Stimulated activated CD4-positive, alpha-beta T cell treated with anti-CD3 and anti-CD28 coated beads, Interleukin-1b, Interleukin-23, amount 100 ng/mL, for 4 hours (primary cell): ENCODE measurements around the gene ZFP90.
A peak's percentile ranks its signal among the peaks of the same experiment; 100 is the strongest.
"Not testable (repeated sequence)": the region's sequence is repeated elsewhere in the genome, so short reads cannot be mapped to it uniquely, and the experiment has no call there.

Source experiments
- DNase-seq, 2 donors: peaks; one replicate each; pipeline ENCODE4 v3.0.0-alpha.2; 2020; ENCODE audit warnings: low read depth in 2 of 2

ZFP90 gene

DNA sequence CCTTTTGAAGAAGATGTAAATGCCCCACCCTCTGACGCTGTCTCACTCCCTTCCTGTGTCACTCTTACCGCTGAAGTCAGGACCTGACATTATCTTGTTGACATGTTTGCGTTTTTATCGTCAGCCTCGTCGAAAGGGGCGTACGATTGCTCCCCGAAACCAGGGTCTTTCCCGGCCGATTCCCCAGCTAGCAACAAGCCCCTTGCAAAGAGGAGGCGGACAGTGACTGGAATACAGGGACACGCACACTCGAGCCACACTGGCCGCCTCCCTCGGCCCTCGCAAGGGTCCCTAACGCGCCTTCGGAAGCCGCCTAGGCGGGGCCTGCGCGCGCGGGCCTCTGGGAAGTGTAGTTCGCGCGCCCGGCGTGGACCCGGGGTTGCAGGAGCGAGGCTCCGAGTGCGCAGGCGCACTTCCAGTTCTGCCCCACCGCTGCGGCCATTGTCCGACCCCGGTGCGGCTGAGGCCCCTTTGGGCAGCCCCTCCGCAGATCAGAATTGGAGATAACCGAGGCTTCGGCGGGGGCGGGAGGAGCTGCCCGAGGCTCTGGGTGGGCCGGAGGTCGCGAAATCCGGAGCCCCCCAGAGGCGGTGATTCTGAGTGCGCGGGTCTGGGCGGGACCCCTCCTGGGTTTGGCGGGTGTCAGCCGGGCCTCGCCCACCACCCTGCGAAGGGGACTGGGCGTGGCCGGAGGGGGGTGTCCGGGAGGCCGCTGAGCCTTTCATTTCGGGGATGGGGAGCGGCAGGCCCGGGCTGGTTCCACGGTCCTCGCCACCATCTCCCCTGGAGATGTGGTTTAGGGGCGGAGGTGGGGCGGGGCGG, at the start of gene ZFP90:
TSS of gene ZFP90 (plus strand) at position 412 of the 822 bp plus-strand sequence. CDS start 502 bp downstream, outside the sequence.
- peak; percentile 75 to 84 for DNase-seq

DNA sequence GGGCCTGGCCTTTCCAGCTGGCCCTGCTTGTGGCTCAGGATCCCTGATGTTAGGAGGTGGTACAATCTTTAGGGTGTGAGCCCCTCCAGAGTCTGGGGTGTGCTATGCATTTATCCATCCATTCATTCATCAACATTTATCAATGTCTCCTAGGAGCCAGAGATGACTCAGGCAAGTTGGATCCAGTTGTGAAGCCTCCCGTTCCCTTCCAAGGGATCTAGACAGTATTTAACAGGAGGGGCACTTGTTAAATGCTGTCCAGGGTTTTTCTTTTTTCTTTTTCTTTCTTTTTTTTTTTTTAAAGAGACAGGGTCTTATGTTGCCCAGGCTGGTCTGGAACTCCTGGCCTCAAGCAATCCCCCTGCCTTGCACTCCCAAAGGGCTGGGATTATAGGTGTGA, 48.7 kb upstream of the ZFP90 start:
- DNase-seq, result no peak

DNA sequence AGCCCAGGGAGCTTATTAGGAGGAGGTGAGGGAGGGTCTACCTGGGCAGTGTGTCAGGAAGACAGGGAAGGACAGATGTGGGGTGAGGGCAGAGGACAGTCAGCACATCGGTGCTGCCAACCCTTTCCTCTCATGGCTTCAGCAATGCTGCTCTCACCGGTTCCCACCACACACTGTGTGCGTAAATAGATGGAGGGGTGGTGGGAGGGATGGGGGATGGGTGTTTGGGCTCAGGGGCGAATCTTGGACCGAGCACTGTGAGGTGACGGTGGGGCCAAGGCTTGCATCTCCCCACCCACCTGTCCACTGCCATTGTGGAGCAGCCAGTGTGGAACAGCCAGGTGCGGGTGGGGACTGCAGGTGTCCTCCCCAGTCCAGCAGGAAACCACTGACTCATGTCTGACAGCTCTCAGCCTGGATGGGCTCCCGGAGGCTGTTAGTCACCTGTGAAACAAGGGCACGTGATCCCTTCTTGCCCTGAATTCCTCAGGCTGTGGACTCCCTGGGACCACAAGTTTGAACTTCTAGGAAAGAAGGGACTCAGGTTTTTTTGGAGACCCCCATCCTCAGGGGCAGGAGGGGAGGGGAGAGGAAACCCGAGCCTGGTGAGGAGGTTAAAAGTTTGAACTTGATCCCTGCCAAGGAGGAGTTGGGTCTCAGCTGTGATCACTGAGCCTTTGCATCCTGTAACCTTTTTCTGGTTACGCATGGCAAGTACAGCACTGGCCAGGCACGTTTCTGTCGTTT, 48.1 kb upstream of the ZFP90 start:
- DNase-seq, result no peak

DNA sequence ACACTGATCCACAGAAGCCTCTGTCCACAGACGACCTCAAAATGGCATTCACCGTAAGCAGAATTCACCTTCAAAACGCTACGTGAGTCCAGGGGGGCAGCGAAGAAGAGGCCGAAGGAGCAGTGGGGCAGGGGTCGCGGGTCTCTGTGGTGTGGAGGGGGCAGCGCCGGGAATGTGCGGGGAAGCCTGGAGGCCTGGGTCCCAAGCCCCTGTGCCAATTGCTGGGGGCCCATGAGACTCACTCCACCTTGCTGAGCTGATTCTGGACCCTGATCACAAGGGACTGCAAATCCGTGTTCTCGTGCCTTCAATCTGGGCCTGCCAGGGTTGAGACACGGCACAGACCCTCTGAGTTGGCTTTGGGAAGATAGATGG, 47.5 kb upstream of the ZFP90 start:
- no peak for DNase-seq

DNA sequence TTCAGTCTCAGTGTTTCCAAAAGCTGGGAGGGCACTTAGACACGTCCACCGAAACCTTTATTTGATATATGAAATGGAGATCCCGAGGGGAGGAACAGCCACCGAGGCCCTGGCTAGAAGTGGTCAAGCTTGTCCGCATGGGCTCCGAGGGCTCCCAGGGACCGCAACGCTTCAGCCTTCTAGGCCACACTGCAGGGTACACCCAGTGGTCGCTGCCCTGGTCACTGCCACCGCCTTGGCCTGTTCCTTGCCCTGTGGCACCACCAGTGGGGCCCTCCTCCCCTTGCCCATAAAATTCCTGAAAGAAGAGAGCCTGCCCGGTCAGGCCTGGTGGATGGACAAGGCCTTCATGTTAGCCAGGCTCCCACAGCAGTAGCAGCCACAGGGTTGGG, 46.9 kb upstream of the ZFP90 start:
- DNase-seq, result no peak

DNA sequence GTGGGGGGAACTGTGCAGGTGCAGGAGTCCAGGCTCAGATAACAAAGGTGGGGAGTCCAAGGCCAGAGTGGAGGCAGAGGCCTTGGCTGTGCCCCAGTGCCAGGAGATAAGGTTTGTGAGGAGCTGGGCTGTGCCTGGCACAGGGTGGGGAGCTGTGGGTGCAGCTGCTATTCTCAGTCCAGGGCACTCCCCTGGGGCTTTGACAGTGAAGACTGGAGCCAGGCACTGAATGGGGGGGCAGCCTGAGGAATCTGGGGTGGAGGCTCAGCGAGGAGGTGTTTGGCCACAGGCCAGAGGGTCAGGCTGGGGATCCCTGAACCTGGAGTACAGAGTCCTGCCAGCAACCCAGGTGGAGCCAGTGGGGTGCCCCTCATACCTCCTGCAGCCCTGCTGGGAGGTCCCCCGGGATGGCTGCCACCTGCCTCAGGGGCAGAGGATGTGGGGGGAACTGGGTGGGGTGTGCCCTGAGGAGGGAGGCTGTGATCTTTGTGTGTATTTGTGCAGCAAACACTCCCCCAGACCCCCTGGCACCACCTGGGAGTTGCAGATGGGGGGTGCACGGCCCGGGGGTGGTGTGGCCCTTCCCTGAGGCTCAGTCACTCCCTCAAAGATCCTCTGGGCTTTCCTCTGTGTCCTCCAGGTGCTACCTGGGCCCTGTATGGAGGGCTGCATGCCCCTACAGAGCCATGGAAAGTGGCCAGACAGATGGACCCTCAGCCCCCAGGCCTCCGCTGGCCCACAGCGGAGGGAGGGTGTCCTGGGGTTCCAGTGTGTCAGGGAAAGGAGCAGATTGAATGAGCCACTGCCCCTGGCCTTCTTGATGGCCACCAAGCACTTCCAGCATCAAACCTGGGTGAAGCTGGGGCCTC, 46.3 kb upstream of the ZFP90 start:
- no peak for DNase-seq

DNA sequence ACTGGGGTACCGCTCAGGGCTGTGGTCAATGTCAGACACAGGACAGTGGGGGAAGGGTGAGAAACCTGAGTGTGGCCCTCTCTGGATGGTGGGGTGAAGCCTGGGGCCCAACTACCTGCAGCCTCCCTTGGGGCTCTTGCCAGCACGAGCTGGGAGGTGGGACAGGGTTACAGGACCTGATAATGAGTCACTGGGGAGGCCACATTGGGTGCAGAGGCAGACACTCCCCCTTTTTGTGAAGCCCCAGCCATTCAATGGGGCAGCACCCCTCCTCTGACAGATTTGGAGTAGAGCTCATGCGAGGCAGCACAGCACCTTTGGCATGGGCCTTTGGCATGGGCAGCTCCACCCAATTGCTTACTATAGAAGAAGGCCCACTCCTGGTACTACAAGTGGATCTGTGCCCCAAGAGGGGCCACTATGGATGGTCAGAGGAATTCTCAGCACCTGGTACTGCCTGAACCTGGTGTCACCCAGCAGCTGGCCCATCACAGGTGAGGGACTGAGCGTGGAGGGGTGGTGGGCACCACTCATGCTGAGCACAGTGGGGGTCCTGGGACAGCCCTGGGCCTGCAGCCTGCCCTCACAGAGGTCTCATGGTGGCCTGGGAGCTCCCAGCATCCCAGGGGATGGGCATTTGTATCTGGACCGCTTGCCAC, 45.5 kb upstream of the ZFP90 start:
- DNase-seq, result no peak

DNA sequence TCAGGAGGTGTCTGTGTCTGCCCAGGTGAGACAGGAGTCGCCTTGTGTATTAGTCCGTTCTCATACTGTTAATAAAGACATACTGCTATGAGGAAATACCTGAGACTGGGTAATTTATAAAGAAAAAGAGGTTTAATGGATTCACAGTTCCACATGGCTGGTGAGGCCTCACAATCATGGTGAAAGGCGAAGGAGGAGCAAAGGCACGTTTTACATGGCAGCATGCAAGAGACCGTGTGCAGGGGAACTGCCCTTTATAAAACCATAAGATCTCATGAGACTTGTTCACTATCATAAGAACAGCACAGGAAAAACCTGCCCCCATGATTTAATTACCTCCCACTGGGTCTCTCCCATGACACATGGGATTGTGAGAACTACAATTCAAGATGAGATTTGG, 44.8 kb upstream of the ZFP90 start:
- not testable (repeated sequence) for DNase-seq

DNA sequence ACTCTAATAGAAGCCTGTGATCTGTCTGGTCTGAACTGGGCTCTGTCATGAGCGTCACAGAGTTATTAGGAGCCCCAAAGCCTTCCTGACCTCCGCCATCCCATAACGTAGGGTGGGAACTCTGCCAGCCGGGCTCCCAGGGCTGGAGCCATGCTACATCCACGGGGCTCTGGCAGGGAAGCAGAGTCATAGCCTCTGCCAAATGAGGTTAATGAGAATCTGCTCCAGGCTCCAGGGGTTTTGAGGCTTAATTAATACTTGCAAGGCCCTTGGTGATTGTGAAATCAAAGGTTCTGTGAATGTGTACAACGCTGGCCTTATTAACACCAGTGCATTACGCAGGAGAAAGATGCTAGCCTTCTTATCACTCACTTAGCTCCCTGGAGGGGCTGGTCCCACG, 42.4 kb upstream of the ZFP90 start:
- no peak for DNase-seq

DNA sequence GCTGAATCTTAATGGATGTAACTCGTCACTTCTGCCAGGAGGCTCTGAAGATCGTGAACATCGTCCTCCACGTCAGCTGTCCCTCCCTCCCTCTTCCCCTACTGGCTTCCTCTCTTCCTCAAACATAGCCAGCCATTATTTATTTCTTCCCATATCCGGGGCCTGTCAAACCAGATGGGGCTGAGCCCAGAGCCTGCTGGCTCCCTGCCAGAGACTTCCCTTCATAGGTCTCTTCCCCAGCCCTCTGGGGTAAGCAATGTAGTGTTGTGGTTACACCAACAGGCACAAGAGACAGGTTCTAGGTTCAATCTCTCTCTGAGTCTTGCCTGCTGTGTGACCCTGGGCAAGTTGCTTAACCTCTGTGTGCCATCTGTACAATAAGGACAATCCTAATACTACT, 40.1 kb upstream of the ZFP90 start:
- DNase-seq, result no peak

DNA sequence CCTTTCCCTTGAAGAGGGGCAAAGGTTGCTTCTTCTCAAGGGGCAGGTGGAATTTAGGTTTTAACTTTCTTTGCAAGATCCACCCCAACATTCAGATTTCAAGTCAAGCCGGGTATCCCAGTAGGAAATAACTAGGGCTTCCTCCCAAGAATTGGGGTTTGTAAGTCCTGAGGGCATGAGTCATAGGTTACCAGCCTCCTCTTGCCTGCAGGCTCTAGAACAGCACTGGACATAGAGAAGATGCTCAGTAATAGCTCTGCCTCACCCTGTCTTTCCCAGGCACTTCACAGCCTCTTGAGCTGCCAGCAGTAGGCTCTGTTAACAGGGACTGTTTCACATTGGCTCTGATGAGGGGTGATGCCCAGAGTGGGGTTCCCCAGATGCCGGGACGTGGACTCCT, 35.8 kb upstream of the ZFP90 start:
- no peak for DNase-seq

DNA sequence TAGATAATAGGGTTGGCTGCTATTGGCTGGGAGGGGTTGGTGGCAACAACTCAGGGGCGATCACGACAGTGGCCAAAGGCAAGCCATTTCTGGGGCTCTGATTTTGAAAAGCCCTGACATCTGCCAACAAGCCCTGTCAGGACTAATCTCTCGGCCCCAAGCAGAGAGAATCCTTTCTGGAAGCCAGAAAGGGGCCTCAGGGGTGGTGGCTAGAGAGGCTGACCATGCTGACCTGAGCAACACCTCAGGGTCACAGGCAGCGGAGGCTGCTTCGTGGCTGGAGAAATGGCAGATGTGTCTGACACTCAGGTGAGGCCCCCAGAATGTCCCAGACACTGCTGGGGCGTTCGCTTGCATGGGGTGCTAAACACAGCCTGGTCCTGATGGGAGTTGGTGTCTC, 35.0 kb upstream of the ZFP90 start:
- no peak for DNase-seq

DNA sequence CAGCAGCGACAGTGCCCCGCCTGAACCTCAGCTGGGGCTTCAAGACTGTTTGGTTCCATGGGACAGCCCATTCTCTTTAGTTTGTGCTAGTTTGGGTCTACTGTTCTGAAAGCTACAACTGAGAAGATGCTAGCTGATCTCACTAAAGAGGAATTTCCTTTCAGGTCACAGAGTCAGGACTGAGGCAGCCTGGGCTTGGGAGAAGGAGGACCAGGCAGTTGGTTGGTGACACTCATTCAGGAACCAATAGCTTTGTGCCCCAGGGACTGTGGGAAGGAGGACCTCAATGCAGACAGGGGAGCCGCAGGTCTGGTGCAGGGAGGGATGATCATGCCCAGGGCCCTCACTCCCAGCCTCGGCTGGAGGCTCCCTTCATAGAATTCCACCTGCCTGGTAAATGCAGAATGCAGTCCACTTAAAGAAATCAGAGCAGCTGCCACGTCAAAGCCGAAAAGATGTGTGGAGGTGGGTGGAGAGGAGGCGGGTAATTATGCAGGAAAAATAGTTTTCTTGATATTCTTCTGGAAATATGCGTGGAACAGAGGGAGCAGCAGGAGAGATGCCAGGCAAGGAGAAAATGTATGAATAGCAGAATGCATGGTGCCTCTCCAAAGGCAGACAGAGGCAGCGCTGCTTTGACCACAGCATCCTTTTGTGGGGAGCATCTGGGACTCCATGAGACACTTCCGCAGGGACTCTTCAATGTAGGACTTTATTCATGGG, 32.6 kb upstream of the ZFP90 start:
- DNase-seq, result no peak

DNA sequence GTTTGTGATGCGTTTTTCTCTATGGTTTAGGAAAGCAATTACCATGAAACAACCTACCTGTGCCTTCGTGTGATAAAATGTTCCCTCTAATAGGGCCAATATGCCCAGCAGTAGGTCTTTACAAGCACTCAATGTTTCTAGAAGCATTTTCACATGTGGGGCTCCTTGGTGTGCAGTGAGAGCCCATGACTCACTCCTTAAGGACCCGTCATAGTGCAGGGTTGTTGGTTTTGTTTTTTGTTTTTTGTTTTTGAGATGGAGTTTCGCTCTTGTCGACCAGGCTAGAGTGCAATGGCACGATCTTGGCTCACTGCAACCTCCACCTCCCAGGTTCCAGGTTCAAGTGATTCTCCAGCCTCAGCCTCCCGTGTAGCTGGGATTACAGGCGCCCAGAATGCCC, 31.1 kb upstream of the ZFP90 start:
- no peak for DNase-seq

DNA sequence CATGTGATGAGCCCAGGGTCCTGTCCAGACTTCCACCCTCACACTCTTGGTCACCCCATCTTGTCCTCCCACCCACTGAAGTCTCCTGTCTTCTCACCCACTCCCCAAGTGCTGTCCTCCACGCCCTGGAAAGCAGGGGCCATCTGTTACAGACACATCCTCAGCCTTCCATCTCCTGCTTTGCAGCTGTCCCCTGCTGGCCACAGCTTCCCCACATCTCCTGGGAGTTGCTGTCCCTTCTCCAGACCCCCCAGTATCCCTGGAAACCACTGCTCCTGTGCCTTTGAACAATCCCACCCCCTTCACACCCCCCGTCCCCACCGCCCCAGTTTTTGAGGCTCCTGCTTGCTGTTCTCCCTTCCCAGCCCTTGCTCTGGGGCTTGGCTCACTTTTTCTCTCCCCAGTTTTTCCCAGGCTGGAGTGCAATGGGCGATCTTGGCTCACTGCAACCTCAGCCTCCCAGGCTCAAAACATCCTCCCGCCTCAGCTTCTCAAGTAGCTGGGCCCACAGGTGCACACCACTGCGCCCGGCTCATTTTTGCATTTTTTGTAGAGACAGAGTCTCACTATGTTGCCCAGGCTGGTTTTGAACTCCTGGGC, 30.4 kb upstream of the ZFP90 start:
- DNase-seq, result no peak

DNA sequence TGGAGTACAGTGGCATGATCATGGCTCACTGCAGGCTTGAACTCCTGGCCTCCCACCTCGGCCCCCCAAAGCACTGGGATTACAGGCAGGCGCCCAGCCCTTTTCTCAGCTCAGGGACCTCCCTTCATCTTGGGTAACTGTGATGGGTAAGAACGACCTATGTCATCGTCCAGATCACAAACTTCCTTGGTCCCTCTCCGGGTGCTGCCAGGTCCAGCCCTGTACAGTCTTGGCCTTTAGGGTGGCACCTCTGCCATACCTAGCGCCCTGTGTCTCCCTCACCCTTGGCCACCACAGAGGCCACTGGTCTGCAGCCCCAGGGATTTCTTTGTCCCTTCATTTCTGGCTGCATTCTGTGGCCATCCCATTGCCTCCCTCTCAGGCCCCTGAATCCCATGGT, 29.7 kb upstream of the ZFP90 start:
- DNase-seq, result no peak

DNA sequence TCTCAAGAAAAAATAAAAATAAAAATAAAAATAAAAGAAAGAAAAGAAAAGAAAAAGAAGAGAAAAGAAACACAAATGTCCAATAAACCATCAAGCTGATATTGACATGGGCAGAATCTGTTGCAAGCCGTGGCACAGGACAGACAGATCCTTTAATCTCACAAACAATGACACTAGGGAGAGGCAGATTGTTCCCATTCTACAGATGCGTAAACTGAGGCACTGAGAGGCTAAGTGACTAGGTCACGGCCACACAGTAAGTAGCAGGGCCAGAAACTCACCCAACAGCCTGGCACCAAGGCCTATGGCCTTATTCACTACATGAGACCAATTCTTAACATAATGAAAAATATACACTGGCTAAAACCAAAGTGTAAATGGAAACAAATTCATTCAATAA, 28.3 kb upstream of the ZFP90 start:
- DNase-seq, result no peak

DNA sequence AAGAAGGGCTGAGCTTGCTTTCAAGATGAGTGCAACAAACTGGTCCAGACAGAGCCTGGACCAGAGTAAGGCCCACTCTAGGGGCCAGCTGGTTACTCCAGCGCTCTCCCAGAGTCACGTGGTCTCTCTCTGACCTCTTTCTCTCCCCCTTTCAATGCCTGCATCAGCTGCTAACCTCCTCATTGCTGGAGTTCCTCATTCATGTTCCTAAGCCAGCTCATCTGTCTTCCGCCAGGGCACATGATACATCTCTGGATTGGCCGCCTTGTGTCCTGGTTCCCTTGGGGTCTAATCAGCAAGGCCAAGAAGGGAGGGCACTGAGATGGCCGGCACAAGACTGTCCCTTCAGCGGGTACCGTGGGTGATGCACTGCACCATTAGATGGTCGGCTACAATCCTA, 26.9 kb upstream of the ZFP90 start:
- no peak for DNase-seq

DNA sequence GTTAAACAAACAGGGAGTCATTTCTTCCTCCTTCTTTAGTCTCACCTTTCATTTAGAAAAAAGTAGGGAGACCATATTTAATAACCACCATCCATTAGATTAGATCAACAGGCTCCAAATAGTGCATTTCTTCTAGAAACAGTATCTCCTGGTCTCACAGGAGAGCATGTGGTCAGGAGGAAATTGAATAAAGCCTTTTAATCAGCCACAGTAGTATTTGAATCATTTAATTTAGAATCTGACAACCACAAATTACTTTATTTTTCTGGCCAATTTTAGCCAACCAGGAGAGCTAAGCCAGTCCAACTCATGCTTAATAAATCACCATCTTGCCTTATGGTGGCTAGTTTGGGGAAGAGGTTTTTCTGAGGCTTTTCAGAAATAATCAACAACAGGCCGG, 26.3 kb upstream of the ZFP90 start:
- no peak for DNase-seq

DNA sequence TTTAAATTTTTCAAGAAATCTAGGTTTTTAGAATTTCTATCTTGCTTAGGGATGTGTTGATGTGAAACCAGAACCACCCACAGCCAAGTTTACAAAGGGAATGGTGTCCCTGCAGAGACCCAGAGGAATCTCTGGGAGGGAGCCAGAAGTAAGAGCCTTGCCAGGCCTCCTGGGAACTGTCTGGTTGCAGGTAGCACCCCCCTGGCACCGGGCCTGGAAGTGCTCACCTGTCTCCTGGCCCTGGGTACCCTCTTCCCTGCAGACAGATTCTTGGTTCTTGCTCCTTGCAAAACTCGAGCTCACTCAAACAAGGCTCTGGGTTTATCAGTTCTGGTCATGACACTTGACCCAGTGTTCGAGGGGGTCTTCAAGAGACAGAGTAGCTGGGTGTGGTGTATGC, 24.6 kb upstream of the ZFP90 start:
- no peak for DNase-seq
